Renal cortex interstitium (tissue), 11 donors: Measurements from ENCODE around the gene PYY. TPM values are rescaled to one million over a fixed set of nuclear protein-coding genes. Genes with fewer than 3 reads are reported as not detected.
"Not testable (repeated sequence)": the region's sequence is repeated elsewhere in the genome, so short reads cannot be mapped to it uniquely, and the experiment has no call there.

Experiments
- DNase-seq, 11 donors: peaks; one replicate each; pipeline ENCODE4 v3.0.0-alpha.2; 2013; ENCODE audit warnings: low read depth in 9 of 11, low spot score in 4 of 11; ENCODE audit errors: extremely low read depth in 1 of 11
- polyA plus RNA-seq, 3 donors: library from polyadenylated mRNA; unstranded; fragments of 120-200 nt; gene quantifications; one replicate each; pipeline ENCODE4 v1.2.1, GENCODE V29; 2013; ENCODE audit not compliant: insufficient read length in 3 of 3

The PYY gene
- polyA plus RNA-seq, 3 donors = 0.19 to 0.73 (median 0.25) TPM

- DNase-seq = no peak
These were observed 745 bp downstream of the PYY start for GRCh38 chr17:43952724-43953666.

- DNase-seq = no peak
These were observed 1.4 kb downstream of the PYY start for GRCh38 chr17:43952351-43952723.

GRCh38 chr17:43951750-43952149 lies 2.0 kb downstream of the PYY start:
- no peak for DNase-seq

- no peak for DNase-seq
These were observed 3.2 kb downstream of the PYY start for GRCh38 chr17:43950554-43950953.

GRCh38 chr17:43949781-43950180 lies 4.0 kb downstream of the PYY start:
- no peak for DNase-seq

GRCh38 chr17:43946781-43947180 lies 7.0 kb downstream of the PYY start:
- DNase-seq = no peak

- DNase-seq = no peak
These were observed 8.5 kb downstream of the PYY start for GRCh38 chr17:43945074-43945829.

- DNase-seq = no peak
These were observed 11.6 kb downstream of the PYY start, which contains the start of gene PPY for GRCh38 chr17:43942051-43942685. Gene PPY, minus strand, starts transcription at chr17:43942476. Its CDS starts 822 bp downstream, at chr17:43941654.

- peak in 1 of 11 donors; percentile 62 for DNase-seq
These were observed 13.1 kb downstream of the PYY start for GRCh38 chr17:43940630-43941029.

- no peak for DNase-seq
These were observed 13.9 kb downstream of the PYY start for GRCh38 chr17:43939886-43940285.

GRCh38 chr17:43939452-43939851 lies 14.3 kb downstream of the PYY start:
- DNase-seq = not testable (repeated sequence)

GRCh38 chr17:43938838-43939182 lies 14.9 kb downstream of the PYY start:
- no peak for DNase-seq

GRCh38 chr17:43936434-43936833 lies 17.3 kb downstream of the PYY start:
- no peak for DNase-seq

- DNase-seq = no peak
These were observed 17.8 kb downstream of the PYY start for GRCh38 chr17:43935926-43936261.

GRCh38 chr17:43935204-43935925 lies 18.4 kb downstream of the PYY start:
- no peak for DNase-seq

- DNase-seq = no peak
These were observed 20.8 kb downstream of the PYY start for GRCh38 chr17:43932923-43933322.

- DNase-seq = no peak
These were observed 21.4 kb downstream of the PYY start for GRCh38 chr17:43932357-43932756.

GRCh38 chr17:43931062-43931571 lies 22.6 kb downstream of the PYY start:
- DNase-seq = no peak

- DNase-seq = no peak
These were observed 25.1 kb downstream of the PYY start for GRCh38 chr17:43928609-43929008.
